GM10847 (cell line): Measurements from ENCODE around the gene GARRE1.

ENCODE experiments used
- POLR2A ChIP-seq: IDR thresholded peaks from 2 replicates; pipeline ENCODE4 v1.6.1; 2011; ENCODE audit not compliant: insufficient read length; ENCODE audit errors: extremely low read depth

GARRE1 gene

DNA sequence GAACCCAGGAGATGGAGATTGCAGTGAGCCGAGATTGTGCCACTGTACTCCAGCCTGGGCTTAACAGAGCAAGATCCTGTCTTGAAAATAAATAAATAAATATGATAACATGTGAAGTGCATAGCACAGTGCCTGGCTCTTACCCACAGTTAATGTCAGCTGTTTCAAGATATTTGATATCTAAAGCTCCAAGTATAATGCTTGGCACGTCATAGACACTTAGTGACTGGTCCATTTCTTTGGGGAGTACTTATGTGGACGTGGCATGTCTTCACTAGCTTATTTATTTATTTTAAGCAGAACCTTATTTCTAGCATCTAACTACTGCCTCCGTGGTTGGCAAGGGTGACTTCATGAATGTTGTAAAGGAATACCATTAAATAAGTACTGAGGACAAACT lies 18.8 kb downstream of the GARRE1 start:
- TF ChIP-seq POLR2A, result no peak

DNA sequence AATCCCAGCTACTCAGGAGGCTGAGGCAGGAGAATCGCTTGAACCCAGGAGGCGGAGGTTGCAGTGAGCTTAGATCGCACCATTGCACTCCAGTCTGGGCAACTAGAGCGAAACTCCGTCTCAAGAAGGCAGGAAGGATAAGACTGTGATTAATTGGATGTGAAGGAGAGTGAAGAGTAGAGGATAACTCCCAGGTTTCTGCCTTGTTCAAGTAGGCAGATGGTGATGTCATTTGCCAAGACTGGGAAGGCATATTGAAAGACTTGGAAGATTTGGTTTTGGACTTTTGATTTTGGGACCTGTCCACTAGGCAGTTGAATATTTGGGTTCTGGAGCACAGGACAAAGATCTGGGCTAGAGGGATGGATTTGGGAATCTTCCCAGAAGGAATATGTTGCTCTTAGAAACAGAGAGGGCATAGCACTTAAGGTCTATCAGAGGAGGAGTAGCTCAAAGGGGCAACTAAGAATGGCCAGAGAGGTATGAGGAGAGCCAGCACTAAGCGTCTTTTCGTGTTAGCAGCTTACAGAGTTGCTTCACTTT lies 20.0 kb downstream of the GARRE1 start:
- no peak for TF ChIP-seq POLR2A

DNA sequence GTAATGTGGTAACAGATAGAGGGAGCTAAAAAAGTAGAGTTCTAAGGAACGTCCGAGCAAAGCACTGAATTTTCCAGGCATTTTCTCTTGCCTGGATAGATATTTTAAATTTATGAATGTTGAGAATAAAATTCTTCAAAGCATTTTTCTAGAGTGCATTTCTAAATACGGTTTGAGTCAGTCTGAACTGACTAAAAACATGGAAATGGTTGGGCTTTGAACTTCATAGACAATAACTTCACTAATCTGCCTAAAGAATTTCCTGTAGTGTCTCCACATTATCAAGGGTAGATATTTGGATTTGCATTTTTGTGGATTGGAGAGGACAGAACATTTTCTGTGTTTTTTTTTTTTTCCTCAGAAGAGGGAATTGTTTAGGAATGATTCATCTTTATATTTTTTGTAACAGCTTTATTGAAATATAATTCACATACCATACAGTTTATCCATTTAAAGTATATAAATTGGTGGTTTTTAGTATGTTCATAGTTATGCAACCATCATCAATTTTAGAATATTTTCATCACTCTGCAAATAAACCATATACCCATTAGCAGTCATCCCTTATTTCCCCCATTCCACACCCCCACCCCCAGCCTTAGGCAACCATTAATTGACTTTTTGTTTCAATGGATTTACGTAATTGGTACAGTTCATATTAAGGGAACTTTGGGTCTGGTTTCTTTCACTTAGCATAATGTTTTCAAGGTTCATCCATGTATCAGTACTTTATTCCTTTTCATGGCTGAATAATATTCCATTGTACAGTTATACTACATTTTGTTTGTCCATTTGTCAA lies 20.7 kb downstream of the GARRE1 start:
- TF ChIP-seq POLR2A, result no peak

DNA sequence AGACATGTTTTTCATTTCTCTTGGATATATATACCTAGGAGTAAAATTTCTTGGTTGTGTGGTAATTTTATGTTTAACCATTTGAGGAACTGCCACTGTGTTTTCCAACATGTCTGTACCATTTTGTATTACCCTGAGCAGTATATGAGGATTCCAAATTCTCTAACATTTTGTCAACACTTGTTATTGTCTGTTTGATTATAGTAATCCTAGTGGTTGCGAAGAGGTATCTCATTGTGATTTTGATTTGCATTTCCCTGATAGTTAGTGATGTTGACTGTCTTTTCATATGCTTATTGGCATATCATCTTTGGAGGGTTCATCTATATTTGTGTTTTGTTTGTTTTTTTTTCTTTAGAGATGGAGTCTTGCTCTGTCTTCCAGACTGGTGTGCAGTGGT lies 21.4 kb downstream of the GARRE1 start:
- no peak for TF ChIP-seq POLR2A

DNA sequence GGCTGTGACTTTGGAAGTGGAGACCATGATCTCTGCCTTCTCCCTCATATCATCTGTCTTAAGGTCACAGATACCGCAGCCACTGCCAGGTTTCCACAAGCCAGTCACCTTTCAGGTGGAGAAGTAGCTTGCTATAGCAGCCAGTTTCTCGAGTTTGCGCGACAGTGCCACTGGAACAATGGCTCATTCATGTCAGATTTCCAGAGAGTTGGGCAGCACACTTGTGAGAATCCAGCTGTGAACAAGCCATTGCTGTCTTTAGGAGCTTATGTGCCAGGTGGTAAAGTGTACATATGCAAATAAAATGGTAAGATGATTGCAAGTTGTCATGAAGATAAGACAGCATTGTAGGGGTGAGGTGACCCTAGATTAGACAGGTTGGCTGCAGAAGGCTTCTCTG lies 22.3 kb downstream of the GARRE1 start:
- TF ChIP-seq POLR2A, result no peak

DNA sequence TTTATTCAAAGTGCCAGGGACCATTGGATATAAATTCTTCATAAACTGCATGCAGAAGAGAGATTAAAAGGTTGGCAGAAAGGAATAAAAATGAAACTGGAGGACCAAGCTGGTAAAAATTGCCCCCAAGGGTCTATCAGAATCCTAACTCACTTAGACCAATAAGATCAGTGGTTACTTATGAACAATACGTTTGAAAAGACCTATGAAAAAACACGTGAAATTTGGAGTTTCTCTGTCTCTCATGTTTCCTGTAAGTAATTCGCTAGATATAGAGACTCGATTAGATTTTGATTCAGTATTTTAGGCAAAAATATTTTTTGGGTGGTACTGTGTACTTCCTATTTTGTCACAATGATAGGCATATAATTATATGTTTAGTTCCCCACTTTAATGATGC lies 22.9 kb downstream of the GARRE1 start:
- TF ChIP-seq POLR2A, result no peak

DNA sequence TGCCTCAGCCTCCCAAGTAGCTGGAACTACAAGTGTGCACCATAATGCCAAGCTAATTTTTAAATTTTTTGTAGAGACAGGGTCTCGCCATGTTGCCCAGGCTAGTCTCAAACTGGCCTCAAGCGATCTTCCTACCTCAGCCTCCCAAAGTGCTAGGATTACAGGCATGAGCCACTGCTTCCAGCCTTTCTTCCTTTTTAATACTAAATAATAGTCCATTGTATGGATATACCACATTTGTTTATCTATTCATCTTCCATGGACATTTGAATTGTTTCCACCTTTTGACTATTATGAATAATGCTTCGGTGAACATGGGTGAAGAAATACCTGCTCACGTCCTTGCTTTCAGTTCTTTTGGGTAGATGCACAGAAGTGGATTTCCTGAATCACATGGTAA lies 24.4 kb downstream of the GARRE1 start:
- TF ChIP-seq POLR2A, result no peak

DNA sequence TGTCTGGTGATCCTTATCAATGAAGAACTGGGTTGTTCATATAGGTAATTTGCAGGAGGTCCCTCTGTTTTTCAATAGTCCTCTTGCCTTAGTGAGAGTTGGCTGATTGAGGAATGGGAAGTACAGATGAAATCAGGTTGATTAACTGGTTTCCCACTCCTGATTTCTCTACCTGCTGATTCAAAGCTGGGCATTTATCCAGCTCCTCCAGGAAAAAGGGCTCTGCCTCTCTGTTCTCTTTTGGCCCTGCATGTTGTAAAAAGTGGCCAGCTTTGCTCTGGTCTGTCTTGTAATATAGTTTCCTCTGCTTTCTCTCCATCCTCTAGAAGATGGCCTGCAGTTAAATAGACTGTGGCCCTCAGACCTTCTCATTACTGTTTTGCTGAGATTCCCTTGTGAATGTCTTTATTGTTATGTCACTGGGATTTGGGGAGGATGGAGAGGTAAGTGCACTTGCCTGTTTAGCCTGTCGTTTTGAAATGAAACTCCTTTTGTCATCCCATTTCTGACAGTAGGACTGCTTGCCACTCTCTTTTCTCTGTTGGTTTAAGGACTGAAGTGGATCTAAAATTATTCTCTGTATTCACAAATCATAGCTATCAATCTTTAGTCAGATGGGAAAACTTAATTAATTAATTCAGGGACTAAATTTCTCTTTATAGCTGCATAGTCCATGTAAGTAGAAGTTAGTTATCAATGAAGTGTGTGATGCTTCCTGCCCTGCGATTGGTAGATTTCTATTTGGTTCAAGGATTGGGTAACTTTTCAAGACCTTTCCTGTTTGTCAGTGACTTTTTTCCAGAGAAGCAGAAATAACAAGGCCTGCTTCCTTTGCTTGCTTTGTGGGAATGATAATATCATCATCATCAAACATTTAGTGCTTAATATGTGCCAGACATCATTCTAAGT lies 28.5 kb downstream of the GARRE1 start:
- no peak for TF ChIP-seq POLR2A

DNA sequence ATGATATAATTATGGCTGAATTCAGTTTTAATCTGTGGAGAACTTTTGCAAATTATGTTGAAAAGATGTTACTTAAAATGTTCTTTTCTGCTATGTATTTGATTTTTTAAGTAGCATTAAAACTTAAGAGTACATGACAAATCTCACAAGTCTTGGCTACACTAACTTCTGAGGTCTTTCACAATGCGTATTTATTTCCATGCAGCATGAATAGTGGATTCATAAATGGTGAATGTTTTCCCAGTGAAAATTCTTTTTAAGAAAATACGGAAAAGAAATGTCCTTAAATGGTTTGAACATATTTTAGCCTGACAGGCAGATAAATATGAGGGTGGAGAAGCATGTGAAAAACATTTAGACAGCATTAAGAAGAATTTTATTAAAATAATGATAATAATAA lies 30.2 kb downstream of the GARRE1 start:
- no peak for TF ChIP-seq POLR2A

DNA sequence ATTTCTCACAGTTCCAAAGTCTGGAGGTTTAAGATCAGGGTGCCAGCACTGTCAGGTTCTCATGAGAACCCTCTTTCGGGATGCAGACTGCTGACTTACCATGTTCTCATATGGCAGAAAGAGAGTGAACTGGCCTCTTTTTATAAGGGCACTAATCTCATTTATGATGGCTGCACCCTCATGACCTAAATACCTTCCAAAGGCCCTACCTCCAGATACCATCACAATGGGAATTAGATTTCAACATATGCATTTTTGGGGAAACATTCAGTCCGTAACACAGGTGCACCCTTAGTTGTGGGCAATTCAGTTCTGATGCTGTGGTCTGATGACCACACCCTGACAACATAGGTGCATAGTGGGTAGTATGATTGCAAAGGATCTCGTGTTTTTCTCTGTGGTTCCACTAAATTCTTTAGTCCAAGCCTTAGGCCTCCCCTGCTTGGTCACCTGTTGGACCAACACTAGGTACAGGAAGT lies 33.3 kb downstream of the GARRE1 start:
- TF ChIP-seq POLR2A, result no peak

DNA sequence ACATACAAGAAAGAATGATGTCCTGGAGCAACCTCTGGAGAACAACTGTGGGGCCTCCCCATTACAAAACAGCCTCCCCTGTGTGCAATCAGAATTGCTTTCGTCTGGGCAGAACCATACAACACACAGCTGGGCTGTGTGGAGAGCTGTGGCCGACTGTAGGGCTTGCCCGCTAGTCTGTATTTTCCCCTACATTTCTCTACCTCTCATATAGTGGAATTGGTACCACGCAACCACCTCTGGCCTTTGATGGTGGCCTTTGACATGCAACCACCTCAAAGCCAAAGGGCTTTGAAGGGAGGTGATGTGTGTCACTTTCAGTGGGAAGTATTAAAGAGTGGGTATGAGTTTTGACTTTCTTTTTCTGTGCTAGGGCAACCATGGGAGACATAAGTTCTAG lies 34.0 kb downstream of the GARRE1 start:
- no peak for TF ChIP-seq POLR2A

DNA sequence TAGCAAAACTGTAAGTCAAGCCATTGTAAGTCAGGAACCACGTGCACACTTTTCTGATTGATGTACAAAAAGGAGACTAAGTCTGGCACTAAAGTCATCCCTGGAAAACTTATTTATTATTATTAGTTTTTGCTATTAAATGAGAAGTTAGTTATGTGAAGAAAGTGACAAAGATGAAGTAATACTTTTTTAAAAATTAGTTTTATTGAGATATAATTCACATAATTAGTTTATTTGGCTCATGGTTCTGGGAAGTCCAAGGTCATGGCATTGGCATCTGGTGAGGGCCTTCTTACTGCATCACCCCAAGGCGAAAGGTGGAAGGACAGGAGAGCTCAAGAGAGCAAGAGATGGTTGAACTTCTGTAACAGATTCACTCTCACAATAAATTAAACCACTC lies 36.9 kb downstream of the GARRE1 start:
- TF ChIP-seq POLR2A, result no peak

DNA sequence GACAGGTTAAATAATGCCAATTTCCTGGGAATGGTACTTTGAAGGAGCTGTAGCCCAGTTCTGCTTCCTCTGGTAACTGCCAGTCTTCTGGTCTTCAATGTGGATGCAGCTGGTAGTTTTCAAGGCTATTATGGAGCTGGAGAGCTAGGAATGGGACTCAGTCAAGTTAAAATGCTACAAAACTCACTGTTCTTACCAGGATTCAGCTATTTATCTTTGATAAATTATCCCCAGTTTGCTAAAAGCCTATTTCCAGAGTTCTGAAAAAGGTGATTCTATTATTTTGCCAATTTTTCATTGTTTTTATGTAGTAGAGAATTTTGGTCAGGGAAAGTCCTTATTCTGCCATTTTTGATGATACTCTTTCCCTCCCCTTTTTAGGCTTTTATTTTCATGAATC lies 40.7 kb downstream of the GARRE1 start:
- TF ChIP-seq POLR2A, result no peak

DNA sequence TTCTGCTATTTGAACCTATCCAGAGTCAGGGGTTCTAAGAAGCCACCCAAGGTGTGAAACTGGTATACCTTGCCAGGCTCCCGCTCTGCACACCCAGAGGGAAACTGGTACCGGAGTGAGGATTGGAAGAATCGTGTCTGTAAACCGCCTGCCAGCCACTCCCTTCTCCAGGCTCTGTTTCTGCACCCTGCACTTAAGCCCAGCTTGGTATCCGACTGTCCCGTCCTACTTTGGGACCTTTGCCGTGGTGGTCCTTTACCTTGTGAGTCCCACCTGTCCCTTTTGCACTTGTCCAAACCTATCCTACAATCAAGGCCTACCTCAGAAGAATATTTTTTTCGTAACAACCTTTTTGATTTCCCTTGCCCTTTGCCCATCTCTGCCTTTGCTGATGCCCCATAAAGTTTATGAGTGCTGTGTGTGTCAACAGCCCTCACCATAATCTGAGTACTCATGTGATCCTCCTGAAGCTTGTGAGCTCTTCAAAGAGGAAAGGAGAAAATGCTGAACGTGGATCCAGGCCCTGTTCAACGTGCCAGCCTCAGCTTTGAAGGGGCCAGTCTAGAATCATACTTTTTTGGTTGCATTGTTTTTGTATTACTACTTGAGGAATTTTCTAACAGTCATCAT lies 44.7 kb downstream of the GARRE1 start:
- TF ChIP-seq POLR2A, result no peak

DNA sequence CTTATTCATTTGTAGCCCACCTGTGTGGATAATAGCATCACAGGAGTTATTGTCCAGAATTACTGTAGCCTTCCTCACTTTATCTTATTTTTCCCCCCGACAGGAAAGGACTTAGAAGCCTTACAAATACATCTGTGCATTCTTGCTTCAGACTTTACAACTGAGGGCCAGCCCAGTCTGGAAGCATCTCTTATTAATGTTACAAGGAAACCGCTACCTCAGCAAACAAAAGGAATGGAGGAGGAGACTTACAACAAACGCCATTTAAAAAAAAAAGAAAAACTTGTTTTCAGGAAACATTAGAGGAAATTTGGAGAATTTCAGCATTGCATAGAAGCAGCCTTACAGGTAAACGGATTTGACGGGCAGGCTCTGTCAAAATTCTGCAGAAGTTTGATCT lies 45.2 kb downstream of the GARRE1 start:
- no peak for TF ChIP-seq POLR2A
